SK-N-MC (cell line): ENCODE measurements around the gene SREBF1.
A peak's percentile ranks its signal among the peaks of the same experiment; 100 is the strongest.

Source experiments
- DNase-seq: peaks from one replicate; pipeline ENCODE4 v3.0.0-alpha.2; 2011; ENCODE audit warnings: low read depth, low spot score
- H3K27ac ChIP-seq: fragments of 200-600 bp; sonication (generic); 2 replicates; pipeline ENCODE4 v1.5.1; 2016; ENCODE audit warnings: mixed run types
- H3K36me3 ChIP-seq: fragments of 200-600 bp; sonication (generic); 2 replicates; pipeline ENCODE4 v1.6.1; 2017; ENCODE audit warnings: antibody characterized with exemption, low read length, mixed read lengths; ENCODE audit not compliant: insufficient read depth
- H3K4me3 ChIP-seq: fragments of 200-600 bp; sonication (generic); 2 replicates; pipeline ENCODE4 v1.5.1; 2016
- H3K9ac ChIP-seq: fragments of 200-600 bp; sonication (generic); 2 replicates; pipeline ENCODE4 v1.8.0; 2017; ENCODE audit warnings: mixed run types, mixed read lengths; ENCODE audit not compliant: insufficient read length
- H3K9me3 ChIP-seq: fragments of 200-600 bp; sonication (generic); 2 replicates; pipeline ENCODE4 v1.6.1; 2017; ENCODE audit warnings: low read depth, mild to moderate bottlenecking, antibody characterized with exemption, low read length, moderate library complexity, mixed read lengths
- EZH2 ChIP-seq: fragments of 200-600 bp; sonication (generic); IDR thresholded peaks from one replicate; pipeline ENCODE4 v1.6.1; 2017; ENCODE audit warnings: antibody characterized with exemption
- FOXP2 ChIP-seq: optimal IDR thresholded peaks from 2 replicates; pipeline ENCODE3; 2011; ENCODE audit warnings: mild to moderate bottlenecking, moderate library complexity; ENCODE audit not compliant: insufficient read depth; ENCODE audit errors: extremely low read length, control extremely low read depth
- POLR2AphosphoS5 ChIP-seq: IDR thresholded peaks from 2 replicates; pipeline ENCODE4 v1.6.1; 2012; ENCODE audit warnings: mild to moderate bottlenecking, low read depth, low read length, borderline replicate concordance

SREBF1 gene

DNA sequence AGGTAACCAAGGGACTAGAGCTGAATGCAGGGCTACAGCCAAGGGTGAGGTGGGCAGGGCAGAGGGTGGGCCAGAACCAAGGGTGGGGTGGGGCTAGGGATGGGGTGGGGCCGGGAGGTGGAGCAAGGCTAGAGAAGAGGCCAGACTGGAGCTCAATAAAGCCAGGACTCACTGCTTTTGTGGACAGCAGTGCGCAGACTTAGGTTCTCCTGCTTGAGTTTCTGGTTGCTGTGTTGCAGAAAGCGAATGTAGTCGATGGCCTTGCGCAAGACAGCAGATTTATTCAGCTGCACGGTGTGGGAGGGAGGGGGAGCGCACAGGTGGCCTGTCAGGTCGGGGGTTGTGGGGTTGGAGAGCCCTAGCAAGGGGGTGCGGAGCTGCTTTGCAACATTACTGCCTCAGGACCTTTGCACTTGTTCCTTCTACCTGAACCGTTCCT lies 18.7 kb downstream of the SREBF1 start:
- TF ChIP-seq POLR2AphosphoS5, result no peak
- TF ChIP-seq EZH2, result no peak
- no peak for TF ChIP-seq FOXP2
- H3K4me3 ChIP-seq, result no peak overlapping the region
- peaks cover 68% of the 10 kb centered on the region for H3K36me3 ChIP-seq
- H3K9ac ChIP-seq, result no peak overlapping the region
- no peak overlapping the region; the same call in 1 of the 2 replicates for H3K27ac ChIP-seq
- H3K9me3 ChIP-seq, result no peaks in the 10 kb centered on the region
- DNase-seq, result no peak

DNA sequence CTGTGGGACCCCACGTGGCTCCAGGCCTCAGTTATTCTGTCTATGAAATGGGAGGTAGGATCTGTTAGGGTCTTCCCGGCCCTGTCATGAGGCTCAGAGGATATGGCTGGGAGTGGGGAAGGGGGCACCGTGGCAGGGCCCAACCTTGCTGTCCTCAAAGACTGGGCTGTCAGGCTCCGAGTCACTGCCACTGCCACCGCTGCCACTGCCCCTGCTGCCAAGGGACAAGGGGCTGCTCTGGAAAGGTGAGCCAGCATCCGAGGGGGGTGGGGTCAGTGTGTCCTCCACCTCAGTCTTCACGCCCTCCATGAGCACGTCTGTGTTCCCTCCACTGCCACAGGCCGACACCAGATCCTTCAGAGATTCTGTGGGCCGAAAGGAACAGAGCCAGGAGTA lies 19.2 kb downstream of the SREBF1 start:
- peak overlapping the region; percentile 36; the same call in 1 of the 2 replicates for H3K27ac ChIP-seq
- TF ChIP-seq FOXP2 (no peak), POLR2AphosphoS5 (no peak), EZH2 (no peak)
- H3K36me3 ChIP-seq, result peaks cover 74% of the 10 kb centered on the region
- no peak overlapping the region for H3K4me3 ChIP-seq
- no peaks in the 10 kb centered on the region for H3K9me3 ChIP-seq
- no peak overlapping the region for H3K9ac ChIP-seq
- no peak for DNase-seq

DNA sequence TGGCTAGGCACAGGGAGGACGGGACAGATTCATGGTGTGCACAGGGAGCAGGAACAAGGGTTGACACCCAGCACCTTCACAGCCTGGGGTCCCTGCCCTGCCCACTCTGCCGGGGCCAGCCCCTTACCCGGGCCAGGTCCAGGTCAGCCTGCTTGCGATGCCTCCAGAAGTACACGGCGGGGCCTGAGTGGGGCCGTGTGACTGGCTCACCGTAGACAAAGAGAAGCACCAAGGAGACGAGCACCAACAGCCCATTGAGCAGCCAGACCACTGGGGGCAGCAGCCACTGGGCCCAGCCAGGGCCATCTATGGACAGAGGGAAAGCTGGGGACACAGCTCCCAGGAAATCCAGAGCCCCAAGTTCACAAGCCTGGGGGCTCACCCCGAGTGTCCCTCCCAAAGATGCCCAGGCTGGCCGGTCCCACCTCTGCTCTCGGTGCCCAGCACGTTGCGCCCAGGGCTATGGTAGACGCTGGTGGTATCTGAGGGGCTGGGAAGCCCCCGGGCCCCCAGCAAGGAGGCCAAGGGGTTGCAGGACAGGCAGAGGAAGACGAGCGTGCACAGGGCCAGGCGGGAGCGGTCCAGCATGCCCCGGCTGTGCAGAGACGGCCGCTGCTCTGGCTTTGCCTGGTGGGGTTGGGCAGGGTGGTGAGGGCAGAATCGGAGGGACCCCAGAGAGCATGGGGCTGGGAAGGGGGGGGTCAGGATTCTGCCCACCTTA lies 19.8 kb downstream of the SREBF1 start:
- H3K4me3 ChIP-seq, result no peak overlapping the region
- H3K9me3 ChIP-seq, result no peaks in the 10 kb centered on the region
- TF ChIP-seq FOXP2 (no peak), POLR2AphosphoS5 (no peak), EZH2 (no peak)
- no peak for DNase-seq
- no peak overlapping the region for H3K9ac ChIP-seq
- no peak overlapping the region for H3K27ac ChIP-seq
- peaks cover 77% of the 10 kb centered on the region for H3K36me3 ChIP-seq

DNA sequence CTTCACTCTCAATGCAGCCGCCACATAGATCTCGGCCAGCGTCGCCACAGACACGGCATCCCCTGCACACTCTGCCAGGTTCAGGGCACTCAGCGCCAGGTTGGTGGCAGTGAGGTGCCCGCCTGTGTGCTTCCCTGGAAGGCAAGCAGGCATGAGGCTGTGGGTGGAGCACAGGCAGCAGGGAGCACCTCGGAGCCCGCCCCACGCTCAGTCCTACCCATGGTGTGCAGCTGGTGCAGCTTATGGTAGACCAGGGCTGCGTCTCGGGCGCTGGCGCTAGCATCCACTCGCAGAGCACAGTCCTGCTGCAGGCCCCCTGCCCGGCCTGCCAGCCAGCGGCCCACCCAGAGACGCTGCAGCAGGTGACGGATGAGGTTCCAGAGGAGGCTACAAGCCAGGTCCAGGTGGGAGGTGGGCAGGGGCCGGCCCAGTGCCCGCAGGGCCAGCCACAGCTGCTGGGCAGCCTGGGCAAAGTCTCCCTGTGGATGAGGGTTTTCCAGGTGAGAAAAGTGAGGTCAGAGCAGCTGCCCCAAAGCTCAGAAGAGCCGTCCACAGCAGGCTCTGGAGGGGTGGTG lies 20.5 kb downstream of the SREBF1 start:
- Histone ChIP-seq H3K36me3 (peaks cover 81% of the 10 kb centered on the region), H3K4me3 (no peak overlapping the region), H3K27ac (no peak overlapping the region), H3K9me3 (no peaks in the 10 kb centered on the region), H3K9ac (no peak overlapping the region)
- DNase-seq, result no peak
- 0 out of 2 replicates have a peak, but pooled peaks have one; percentile 7 for TF ChIP-seq POLR2AphosphoS5
- no peak for TF ChIP-seq EZH2

DNA sequence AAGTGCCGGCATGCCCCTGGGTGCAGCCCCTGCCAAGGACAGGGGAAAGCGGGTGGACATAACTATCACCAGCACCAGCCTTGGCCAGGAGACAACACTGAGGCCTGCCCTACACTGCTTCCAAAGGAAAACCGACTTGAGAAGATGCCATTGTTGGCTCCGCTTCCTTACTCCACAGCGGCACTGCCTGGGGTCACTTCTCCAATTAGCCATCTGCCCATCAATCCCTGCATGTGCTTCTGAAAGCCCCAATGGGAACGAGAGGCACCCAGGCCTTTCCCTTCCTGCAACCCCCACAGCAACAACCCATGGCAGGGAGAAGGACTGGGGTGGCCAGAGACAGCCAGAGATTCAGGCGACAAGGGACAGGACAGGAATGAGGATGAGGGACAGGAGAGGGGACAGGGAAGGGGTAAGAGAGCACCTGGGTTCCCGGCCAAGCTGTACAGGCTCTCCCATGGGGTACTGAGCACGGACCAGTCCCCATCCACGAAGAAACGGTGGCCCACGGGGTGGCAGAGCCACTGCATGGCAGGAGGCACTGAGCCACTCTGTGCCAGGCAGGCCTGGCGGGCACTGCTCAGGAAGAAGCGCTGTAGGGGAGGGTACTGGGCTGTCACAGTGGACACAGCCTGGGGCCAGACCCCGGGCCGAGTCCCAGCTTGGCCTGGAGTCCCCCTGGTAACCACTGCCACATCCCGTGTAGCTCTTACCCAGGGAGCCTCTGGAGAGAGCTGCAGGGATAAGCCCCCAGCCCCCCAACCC lies 21.2 kb downstream of the SREBF1 start:
- TF ChIP-seq EZH2 (no peak), POLR2AphosphoS5 (no peak), FOXP2 (no peak)
- Histone ChIP-seq H3K27ac (no peak overlapping the region), H3K9me3 (no peaks in the 10 kb centered on the region), H3K4me3 (no peak overlapping the region), H3K9ac (no peak overlapping the region), H3K36me3 (peaks cover 79% of the 10 kb centered on the region)
- no peak for DNase-seq

DNA sequence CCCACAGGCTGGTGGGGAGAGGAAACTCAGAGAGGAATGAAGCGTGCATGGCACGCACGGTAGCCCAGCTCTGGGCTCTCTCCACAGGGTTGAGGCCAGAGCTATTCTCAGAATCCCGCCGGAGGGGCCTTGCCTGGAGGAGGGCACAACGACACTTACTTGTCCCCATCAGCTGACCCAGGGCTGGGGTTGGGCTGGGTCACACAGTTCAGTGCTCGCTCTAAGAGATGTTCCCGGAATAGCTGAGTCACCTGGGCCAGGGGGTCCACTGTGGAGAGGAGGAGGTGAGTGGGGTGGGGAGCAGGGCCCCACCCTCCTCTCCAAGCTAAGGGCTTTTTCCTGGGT lies 21.8 kb downstream of the SREBF1 start:
- H3K9ac ChIP-seq, result no peak overlapping the region
- peaks cover 75% of the 10 kb centered on the region for H3K36me3 ChIP-seq
- no peak overlapping the region for H3K27ac ChIP-seq
- no peak for TF ChIP-seq POLR2AphosphoS5
- no peak for TF ChIP-seq EZH2
- no peak for TF ChIP-seq FOXP2
- no peak for DNase-seq
- H3K9me3 ChIP-seq, result no peaks in the 10 kb centered on the region
- H3K4me3 ChIP-seq, result no peak overlapping the region

DNA sequence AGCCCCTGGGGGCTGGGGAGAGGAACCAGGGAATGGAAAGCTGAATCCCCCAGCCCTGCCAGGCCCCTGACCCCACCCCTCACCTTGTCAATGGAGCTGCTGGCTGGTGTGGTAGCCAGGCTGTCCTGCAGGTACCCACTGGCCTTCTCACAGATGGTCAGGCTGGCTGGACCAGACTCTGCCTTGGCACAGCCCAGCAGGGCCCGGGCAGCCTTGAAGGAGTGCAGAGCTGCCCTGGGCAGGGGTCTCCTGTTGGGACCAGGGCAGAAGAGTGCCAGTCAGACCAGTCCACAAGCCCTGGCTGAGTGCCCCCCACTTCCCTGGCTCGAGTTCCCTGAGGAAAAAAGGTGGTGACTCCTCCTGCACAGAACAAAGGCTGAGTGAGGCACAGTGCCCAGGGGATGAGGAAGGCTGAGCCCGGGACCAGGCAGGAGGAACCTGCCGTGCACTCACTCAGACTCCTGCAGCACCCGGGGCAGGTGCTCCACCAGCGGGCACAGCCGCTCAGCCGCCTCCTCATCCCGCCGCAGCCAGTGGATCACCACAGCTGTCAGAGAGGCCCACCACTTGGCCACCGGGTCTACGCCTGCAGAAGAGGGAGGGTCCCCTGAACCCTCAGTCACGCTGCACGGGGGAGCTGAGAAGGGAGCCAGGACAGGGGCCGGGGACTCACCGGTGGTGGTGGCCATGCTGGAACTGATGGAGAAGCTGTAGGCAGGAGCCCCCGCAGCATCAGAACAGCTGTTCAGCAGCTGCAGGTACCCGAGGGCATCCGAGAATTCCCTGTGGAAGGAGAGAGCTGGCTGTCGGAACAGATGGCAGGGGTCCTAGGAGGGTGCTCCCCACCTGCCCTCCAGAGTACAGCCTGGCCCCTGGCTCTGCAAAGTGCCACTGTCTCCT lies 22.4 kb downstream of the SREBF1 start:
- Histone ChIP-seq H3K4me3 (no peak overlapping the region), H3K9me3 (no peaks in the 10 kb centered on the region), H3K36me3 (peaks cover 69% of the 10 kb centered on the region), H3K27ac (no peak overlapping the region), H3K9ac (no peak overlapping the region)
- TF ChIP-seq EZH2 (no peak), POLR2AphosphoS5 (no peak), FOXP2 (no peak)
- no peak for DNase-seq

DNA sequence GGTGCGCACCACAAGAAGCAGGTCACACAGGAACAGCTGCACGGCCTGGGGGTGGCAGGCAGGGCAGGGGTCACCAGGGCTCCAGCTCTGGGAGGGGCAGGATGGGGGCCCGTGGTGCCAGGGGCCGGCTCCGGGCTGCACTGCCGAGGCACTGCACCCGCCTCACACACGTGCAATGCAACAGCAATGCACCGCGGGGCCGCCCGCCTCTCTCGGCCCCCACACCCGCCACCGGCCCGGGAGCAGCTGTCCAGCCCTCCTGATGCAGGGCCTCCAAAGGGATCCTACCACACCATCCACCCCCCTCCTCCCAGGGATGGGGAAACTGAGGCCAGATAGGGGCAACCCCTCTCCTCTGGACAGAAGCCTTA lies 23.1 kb downstream of the SREBF1 start:
- DNase-seq, result no peak
- TF ChIP-seq EZH2 (no peak), POLR2AphosphoS5 (no peak), FOXP2 (no peak)
- Histone ChIP-seq H3K36me3 (peaks cover 62% of the 10 kb centered on the region), H3K9me3 (no peaks in the 10 kb centered on the region), H3K9ac (no peak overlapping the region), H3K4me3 (no peak overlapping the region), H3K27ac (no peak overlapping the region)
